GM21381 (cell line): Measurements from ENCODE around the gene IFNAR2.
"Not testable (repeated sequence)": the region's sequence is repeated elsewhere in the genome, so short reads cannot be mapped to it uniquely, and the experiment has no call there.

Experiments
- ATAC-seq: cut with Tn5 transposase; IDR thresholded peaks from one replicate; pipeline ENCODE4 v1.9.1; 2021; ENCODE audit warnings: mild to moderate bottlenecking, moderate library complexity; ENCODE audit not compliant: unreplicated experiment

Gene IFNAR2

DNA sequence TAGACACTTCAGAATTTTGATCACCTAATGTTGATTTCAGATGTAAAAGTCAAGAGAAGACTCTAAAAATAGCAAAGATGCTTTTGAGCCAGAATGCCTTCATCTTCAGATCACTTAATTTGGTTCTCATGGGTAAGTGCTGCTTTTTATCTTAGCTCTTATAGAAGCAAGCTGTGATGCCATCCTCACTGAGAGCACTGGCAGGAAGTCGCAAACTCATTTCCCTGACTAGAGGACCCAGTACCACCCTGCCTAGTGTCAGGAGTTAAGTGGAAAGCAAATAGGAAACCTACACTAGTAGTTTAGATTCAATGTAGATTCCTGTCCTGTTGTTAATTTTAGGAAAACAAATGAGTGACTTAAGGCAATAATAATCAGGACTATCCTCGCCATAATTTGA is 12.1 kb downstream of the IFNAR2 start:
- ATAC-seq: no peak

- not testable (repeated sequence) for ATAC-seq
Measured at GRCh38 chr21:33242846-33243245, 13.1 kb downstream of the IFNAR2 start.

DNA sequence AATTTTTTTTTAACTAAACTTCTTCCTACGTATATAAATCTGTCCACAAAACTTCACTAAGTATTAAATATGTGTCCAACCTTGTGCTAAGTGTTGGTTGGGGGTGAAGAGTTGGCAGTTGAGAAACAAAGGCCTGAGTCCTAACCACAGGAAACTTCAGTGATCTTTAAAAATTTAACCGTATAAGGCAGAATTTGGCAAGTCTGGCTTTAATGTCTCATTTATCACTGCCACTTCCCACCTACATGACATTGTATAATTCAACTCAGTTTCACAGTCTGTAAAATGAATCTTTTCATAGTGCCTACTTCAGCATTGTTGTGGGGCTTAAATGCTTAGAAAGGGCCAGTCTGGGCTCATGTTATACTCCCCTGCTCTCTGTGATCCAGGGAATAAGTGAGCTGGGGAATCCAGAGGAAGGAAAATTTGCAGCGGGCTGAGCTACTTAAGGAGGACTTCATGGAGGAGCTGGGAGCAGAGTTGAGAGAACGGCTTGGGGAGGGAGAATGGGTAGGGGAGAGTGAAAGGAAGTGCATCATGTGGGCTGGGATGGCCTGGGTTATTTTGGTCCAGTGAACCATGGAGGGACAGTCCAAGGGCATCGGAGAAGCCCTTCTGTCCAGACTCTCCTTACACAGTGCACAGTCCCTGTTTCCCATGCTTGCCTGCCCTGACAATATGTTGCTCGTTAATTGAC is 14.5 kb downstream of the IFNAR2 start:
- no peak for ATAC-seq

- no peak for ATAC-seq
Measured at GRCh38 chr21:33244779-33245105, 15.0 kb downstream of the IFNAR2 start.

GRCh38 chr21:33245289-33245918 is 15.7 kb downstream of the IFNAR2 start:
- no peak for ATAC-seq

- ATAC-seq: no peak
Measured at GRCh38 chr21:33246506-33246905, 16.8 kb downstream of the IFNAR2 start.

DNA sequence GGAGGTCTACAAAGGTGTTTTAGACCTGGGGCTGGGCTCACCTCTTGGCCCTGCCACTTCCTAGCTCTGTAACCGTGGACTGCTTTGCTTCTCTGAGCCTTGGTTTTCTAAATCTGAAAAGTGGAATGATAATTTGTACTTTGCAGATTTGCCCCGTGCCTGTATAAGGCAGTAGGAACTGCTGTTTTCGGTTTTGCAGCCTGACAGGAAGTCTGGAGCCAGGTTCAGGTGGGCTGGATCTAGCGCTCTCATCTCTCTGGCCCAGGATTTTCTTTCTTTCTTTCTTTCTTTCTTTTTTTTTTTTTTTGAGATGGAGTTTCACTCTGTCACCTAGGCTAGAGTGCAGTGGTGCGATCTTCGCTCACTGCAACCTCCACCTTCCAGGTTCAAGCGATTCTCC is 17.2 kb downstream of the IFNAR2 start:
- no peak for ATAC-seq

DNA sequence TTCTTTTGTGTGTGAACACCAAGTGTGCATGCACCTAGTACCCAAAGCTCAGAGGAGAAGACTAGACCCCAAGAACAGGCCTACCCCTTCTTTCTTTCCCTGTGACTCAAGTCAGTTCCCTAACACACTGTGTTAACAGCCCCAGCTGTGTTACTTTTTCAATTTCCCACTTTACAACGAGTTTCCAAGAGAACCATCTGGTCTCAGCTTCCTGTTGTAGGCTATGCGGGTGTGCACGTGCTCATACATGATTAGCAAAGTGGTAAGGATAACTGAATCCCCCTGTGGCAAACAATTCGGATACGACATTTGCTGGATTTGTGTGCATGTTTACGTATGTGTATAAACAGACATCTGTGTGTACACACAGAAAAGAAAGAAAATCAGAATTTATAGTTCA is 17.9 kb downstream of the IFNAR2 start:
- no peak for ATAC-seq

DNA sequence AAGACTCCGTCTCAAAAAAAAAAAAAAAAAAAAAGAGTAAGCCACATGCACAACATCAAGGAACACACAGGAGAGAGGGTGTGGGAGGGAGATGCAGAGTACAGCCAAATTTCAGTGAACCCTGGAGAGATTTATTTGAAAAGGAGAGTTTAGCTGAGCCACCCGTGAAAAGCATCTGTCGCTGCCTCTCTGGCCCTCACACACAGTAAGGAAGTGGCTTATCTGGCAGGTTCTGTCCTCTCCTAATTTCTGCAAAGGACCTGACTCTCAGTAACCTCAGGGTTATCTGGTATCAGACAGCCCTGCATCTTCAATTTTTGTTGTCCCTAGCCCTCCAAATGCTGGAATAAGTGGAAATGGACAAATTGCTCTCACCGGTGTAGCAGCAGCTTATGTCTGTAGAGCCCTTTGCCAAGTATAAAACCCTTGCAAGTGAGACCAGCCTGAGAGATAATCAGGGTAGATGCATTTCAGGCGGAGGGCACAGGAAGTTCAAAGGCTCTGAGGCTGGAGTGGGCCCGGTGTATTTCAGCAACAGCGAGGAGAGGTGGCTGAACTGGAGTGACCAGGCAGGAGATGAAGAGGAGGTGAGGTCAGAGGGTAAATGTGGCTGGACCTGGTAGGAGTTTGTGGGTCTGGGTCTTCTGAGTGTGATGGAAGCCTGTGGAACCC is 19.7 kb downstream of the IFNAR2 start:
- no peak for ATAC-seq

DNA sequence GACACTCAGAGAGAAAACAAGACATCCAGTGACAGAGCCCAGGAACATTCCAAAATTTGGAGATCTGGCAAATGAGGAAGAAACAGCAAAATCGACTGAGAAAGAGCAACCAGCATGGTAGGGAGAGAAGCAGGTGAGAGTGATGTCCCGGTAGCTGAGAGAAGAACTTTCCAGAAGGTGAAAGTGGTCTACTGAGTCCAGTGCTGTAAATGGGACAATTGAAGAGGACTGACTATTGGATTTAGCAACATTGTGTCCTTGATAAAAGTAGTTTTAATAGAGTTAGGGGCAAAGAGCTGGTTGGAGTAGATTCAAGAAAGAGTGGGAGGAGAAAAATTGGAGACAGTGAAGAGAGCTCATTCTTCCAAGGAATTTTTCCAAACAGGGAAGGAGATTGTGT is 21.4 kb downstream of the IFNAR2 start:
- ATAC-seq: no peak

DNA sequence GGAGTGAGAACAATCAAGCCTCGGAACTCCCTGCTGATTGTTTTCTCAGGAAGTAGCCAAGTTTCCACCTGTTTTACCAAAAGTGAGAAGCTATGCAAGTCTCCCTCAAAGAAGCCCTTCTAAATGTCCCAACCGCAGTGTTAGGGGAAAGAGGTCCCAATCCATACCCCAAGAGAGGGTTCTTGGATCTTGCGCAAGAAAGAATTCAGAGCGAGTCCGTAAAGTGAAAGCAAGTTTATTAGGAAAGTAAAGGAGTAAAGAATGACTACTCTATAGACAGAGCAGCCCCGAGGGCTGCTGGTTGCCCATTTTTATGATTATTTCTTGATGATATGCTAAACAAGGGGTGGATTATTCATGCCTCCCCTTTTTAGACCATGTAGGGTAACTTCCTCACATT is 23.6 kb downstream of the IFNAR2 start:
- not testable (repeated sequence) for ATAC-seq

- no peak for ATAC-seq
Measured at GRCh38 chr21:33254766-33255165, 25.0 kb downstream of the IFNAR2 start.

GRCh38 chr21:33255404-33255803 is 25.7 kb downstream of the IFNAR2 start:
- ATAC-seq: no peak

GRCh38 chr21:33256019-33256418 is 26.3 kb downstream of the IFNAR2 start:
- ATAC-seq: no peak

DNA sequence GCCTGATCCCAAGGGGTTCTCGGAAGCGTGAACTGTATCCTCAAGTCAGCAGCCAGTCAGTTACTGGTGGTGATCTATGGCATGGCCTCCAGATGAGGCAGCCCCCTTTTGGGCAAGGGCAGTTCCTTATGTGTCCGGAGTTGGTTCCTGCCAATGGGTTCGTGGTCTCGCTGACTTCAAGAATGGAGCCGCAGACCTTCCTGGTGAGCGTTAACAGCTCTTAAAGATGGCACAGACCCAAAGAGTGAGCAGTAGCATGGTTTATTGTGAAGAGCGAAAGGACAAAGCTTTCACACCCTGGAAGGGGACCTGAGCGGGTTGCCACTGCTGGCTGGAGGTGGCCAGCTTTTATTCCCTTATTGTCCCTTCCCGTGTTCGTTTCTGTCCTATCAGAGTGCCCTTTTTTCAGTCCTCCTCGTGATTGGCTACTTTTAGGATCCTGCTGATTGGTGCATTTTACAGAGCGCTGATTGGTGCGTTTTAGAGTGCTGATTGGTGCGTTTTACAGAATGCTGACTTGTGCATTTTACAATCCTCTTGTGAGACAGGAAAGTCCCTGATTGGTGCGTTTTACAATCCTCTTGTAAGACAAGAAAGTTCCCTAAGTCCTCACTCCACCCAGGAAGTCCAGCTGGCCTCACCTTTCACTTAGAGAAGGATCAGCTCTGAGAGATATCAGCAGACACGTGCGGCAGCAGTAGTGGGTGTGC is 27.5 kb downstream of the IFNAR2 start:
- no peak for ATAC-seq

- no peak for ATAC-seq
Measured at GRCh38 chr21:33258475-33258874, 28.7 kb downstream of the IFNAR2 start.

- no peak for ATAC-seq
Measured at GRCh38 chr21:33259428-33259827, 29.7 kb downstream of the IFNAR2 start.

- ATAC-seq: no peak
Measured at GRCh38 chr21:33259995-33260394, 30.3 kb downstream of the IFNAR2 start.

DNA sequence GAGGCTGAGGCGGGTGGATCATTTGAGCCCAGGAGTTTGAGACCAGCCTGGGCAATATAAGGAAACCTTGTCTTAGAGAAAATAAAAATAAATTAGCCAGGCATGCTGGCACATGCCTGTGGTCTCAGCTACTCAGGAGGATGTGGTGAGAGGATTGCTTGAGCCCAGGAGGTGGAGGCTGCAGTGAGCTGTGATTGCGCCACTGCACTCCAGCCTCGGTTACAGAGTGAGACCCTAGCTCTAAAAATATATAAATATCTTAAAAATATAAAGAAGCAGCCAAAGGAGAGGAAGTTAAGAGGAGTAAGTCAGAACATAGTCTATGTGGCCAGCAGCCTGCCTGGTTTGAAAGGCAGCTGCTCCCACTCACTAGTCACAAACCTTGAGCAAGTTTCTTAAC is 31.9 kb downstream of the IFNAR2 start:
- ATAC-seq: no peak

- ATAC-seq: no peak
Measured at GRCh38 chr21:33262921-33263320, 33.2 kb downstream of the IFNAR2 start.

DNA sequence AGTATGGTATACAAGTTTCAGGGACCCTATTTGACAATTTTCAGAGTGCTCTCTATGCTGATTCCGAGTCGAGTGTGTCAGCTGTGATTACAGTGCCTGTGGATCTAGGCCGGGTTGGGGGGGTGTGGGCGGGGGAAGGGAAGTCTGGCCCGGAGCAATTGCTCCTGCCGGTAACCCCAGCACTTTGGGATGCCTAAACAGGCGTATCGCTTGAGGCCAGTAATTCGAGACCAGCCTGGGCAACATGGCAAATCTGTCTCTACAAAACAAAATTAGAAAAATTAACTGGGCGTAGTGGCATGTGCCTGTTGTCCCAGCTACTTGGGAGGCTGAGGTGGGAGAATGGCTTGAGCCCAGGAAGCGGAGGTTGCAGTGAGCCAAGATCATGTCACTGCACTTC is 34.8 kb downstream of the IFNAR2 start:
- ATAC-seq: no peak

- ATAC-seq: peak; percentile 14
Measured at GRCh38 chr21:33265664-33266049, 35.9 kb downstream of the IFNAR2 start.
